Thyroid gland (tissue), 4 donors: ENCODE results near the gene TTC3.

Experiments used
- CTCF ChIP-seq, 6 experiments: fragments of 200-600 bp in 3 of 6; fragments of 450-650 bp in 3 of 6; sonication (generic) in 3 of 6; IDR thresholded peaks; one replicate each; pipeline ENCODE4 v1.5.1; 2016 to 2019; ENCODE audit warnings: antibody characterized with exemption in 6 of 6, mild to moderate bottlenecking in 2 of 6, inconsistent platforms in 1 of 6, moderate library complexity in 1 of 6
- POLR2A ChIP-seq, 2 donors: fragments of 450-650 bp; IDR thresholded peaks; one replicate each; pipeline ENCODE4 v1.6.1; 2017; ENCODE audit warnings: antibody characterized with exemption in 2 of 2, mild to moderate bottlenecking in 2 of 2, moderate library complexity in 1 of 2

DNA sequence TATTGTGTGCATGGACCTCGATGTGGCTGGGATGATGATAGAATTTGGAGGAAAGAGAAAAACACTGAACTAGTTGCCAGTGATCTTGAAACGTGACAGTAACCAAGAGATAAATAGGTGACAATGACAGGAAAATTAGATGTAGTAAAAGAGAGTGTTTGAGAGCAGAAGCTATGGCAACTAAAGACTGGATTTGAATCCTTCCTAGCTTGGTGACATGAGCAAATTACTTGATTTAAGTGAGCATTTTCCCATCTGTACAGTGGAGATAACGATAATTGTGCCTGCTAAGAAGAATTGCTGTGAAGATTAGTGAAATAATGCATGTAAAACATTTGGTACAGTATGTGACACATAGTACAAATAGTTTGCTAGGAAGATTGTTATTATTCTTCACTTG, 12.7 kb downstream of the TTC3 start:
- no peak for TF ChIP-seq POLR2A (IDR thresholded peaks at IDR 0.05)
- TF ChIP-seq CTCF (IDR thresholded peaks at IDR 0.05): no peak
